NCI-H1436 (cell line): ENCODE data around the gene NDUFB4.
"Not testable (repeated sequence)": the region's sequence is repeated elsewhere in the genome, so short reads cannot be mapped to it uniquely, and the experiment has no call there.

Experiments
- DNase-seq: peaks from one replicate; lab custom pipeline; 2025; lab: John Stamatoyannopoulos, UW

Gene NDUFB4

GRCh38 chr3:120637851-120638559 is 41.9 kb downstream of the NDUFB4 start:
- no peak for DNase-seq

- DNase-seq: not testable (repeated sequence)
Observed at GRCh38 chr3:120638820-120639219, 42.7 kb downstream of the NDUFB4 start.

DNA sequence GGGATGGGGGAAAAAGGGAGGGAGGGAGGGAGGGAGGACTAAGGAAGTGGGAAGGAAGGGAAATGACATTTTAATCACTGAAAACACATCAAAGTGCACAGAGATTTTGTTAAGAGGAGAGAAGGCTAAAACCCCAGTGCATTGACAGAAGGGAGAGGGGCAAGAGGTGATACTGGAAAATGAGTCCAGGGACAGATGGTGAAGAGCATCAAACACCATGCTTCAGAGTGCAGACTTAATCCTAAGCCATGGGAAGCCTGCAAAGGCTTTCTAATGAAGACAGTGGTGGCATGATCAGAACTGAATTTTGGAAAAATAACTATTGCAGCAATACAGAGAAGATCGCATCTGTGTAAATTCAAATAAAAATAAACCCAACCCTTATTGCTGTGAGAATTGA is 44.1 kb downstream of the NDUFB4 start:
- DNase-seq: no peak

GRCh38 chr3:120641696-120642246 is 45.6 kb downstream of the NDUFB4 start:
- DNase-seq: no peak

DNA sequence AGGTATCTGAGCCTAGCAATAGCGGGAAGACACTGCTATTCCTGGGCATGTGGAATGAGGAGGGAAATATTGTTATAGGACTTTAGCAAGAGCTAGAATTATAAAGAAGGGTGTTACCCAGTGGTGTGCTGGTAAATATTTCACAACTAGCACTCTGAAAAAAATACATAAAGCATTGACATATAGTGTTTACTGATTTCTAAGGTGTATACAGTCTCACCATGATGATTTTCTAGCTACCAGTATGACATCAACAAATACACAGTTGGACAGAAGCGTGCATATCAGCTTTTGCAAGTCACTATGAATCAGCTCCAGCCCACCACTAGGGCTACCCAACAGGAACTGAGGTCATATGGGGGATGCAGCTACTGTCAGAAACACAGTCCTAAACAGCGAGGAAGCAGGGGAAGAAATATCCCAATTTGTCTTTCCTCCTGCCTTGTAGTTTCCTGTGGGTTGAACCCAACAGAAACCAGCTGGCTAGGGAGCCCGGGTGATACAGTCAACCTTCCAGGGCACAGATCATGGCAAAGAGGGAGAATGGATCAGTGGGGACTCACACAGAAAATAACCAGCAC is 46.3 kb downstream of the NDUFB4 start:
- DNase-seq: no peak

- DNase-seq: no peak
Observed at GRCh38 chr3:120645083-120645845, 49.1 kb downstream of the NDUFB4 start.

GRCh38 chr3:120646771-120647432 is 50.8 kb downstream of the NDUFB4 start:
- DNase-seq: no peak

DNA sequence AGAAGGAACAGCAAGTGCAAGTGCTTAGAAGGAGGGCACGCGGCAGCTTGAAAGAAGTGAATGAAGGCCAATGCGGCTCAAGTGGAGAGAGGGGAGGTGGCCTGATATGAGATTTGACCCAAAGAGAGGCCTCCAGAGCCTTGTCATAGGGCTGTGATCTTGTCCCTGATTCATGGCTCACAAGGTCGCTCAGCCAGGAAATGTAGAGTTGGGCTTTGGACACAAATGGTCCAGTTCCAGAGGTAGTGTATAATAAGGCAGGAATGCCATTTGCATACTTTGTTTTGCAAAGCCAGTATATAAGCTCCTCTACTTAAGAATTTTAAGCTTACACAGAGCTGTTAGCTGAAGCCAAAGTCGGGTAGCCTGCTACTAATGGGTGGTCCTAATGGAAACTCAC is 52.2 kb downstream of the NDUFB4 start:
- DNase-seq: no peak

DNA sequence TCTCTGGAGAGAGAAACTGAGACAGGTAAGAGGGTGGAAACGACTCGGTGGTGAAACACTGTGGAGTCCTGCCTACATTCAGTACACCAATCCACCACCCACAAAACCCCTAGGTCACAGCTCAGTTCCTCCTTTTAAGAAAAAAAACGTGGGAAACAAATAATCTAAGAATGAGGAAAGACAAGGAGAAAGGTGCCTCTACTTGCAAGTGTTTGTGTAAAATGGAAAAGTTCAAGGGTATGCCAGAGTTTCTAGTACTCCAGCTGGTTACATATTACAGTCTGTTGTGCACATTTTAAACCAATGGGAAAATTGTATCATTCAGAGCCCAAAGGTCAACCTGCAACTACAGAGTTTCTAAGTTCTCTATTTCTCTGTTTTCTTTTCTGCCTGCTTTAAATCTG is 53.7 kb downstream of the NDUFB4 start:
- DNase-seq: no peak

GRCh38 chr3:120650311-120650710 is 54.2 kb downstream of the NDUFB4 start:
- no peak for DNase-seq
